ENCODE data around the gene GAGE13.
"Not testable (repeated sequence)": the region's sequence is repeated elsewhere in the genome, so short reads cannot be mapped to it uniquely, and the experiment has no call there.

DNA sequence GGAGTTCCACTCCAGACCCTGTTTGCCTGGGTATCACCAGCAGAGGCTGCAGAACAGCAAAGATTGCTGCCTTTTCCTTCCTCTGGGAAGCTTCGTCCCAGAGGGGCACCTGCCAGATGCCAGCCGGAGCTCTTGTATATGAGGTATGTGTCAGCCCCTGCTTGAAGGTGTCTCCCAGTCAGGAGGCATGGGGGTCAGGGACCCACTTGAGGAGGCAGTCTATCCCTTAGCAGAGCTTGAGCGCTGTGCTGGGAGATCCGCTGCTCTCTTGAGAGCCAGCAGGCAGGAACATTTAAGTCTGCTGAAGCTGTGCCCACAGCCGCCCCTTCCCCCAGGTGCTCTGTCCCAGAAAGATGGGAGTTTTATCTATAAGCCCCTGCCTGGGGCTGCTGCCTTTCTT lies 32.1 kb upstream of the GAGE13 start:
- TF ChIP-seq EP300 (IDR thresholded peaks at IDR 0.05; ENCODE audit: borderline replicate concordance in 1 of 2, low read depth in 1 of 2, low read length in 1 of 2); JUND (IDR thresholded peaks at IDR 0.05): not testable (repeated sequence)
- TF ChIP-seq, protein P1, sequence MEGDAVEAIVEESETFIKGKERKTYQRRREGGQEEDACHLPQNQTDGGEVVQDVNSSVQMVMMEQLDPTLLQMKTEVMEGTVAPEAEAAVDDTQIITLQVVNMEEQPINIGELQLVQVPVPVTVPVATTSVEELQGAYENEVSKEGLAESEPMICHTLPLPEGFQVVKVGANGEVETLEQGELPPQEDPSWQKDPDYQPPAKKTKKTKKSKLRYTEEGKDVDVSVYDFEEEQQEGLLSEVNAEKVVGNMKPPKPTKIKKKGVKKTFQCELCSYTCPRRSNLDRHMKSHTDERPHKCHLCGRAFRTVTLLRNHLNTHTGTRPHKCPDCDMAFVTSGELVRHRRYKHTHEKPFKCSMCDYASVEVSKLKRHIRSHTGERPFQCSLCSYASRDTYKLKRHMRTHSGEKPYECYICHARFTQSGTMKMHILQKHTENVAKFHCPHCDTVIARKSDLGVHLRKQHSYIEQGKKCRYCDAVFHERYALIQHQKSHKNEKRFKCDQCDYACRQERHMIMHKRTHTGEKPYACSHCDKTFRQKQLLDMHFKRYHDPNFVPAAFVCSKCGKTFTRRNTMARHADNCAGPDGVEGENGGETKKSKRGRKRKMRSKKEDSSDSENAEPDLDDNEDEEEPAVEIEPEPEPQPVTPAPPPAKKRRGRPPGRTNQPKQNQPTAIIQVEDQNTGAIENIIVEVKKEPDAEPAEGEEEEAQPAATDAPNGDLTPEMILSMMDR (IDR thresholded peaks at IDR 0.05): not testable (repeated sequence)

Data from SK-N-SH (cell line).